Measurements from ENCODE around the gene NEURL1. TPM values are rescaled to one million over a fixed set of nuclear protein-coding genes. Genes with fewer than 3 reads are reported as not detected.

The NEURL1 gene
- total and polyA plus RNA-seq, 10 of the 15 experiments (the other 5 are each of a cell fraction or from before 2014, with no cell fraction given) = 0.02 to 0.05 (median 0.05) TPM; not detected in 6

DNA sequence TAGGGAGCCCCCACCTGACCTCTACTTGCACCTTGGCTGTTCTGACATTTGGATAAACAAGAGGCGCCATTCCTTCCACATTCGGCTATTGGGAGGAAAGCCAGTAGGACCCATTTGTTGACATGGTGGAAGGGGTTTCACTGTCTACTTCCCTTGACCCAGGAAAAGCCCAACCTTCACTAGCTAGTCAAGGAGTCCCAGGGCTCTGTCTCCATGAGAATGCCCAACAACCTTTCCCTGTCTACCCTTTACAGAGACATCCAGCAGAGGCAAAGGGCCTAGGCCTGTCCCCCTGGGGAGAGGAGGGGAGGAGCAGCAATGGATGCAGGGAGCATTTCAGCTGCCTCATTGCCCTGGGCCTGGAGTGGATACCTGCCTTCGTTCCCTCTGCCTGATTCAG, 136.1 kb downstream of the NEURL1 start:
- Histone ChIP-seq H3K27ac (ENCODE audit: control insufficient read depth, insufficient read depth) (no peak overlapping the region), H3K9me3 (replicated peaks; ENCODE audit: control insufficient read depth, insufficient read depth, low read length) (no peaks in the 10 kb centered on the region), H3K4me3 (no peak overlapping the region), H3K79me2 (ENCODE audit: control insufficient read depth, insufficient read depth, low read length) (no peaks in the 10 kb centered on the region; the same call in 1 of the 2 replicates), H3K27me3 (replicated peaks in 1 of 2; ENCODE audit: control insufficient read depth in 2 of 2, insufficient read depth in 2 of 2, low read length in 1 of 2) (no peaks in the 10 kb centered on the region), H3K9ac (ENCODE audit: control insufficient read depth, insufficient read depth, low read length) (no peak overlapping the region), H3K36me3 (ENCODE audit: control insufficient read depth in 2 of 2, insufficient read depth in 2 of 2, low read length in 1 of 2) (peaks cover 20 to 24% of the 10 kb centered on the region in 2 experiments), H3K4me1 (ENCODE audit: control insufficient read depth, insufficient read depth, low read length) (peaks cover 11% of the 10 kb centered on the region), H4K20me1 (ENCODE audit: control insufficient read depth, insufficient read depth) (no peaks in the 10 kb centered on the region), H3K4me2 (ENCODE audit: control insufficient read depth, insufficient read depth) (no peak overlapping the region), H2AFZ (ENCODE audit: control insufficient read depth, low read depth, low read length) (no peak overlapping the region)
- no TSS peak for BruUV-seq (replicated peaks)
- SMC1A ChIA-PET (ENCODE audit: uncharacterized antibody, unreplicated experiment) = interaction anchor here (1.4 kb wide), 1 partner anchor 56 kb away, joined by 4 read pairs; no protein-coding TSS in a partner anchor
- DNase-seq (ENCODE audit: low read depth, low spot score) (no peak), FAIRE-seq (no peak), ATAC-seq (no peak)
- WGBS (ENCODE audit: insufficient coverage, insufficient replicate concordance, low lambda C conversion rate, missing lambda C conversion rate) = 83% methylated on average over 3 of the region's 3 CpGs
- TF ChIP-seq CHD2 (IDR thresholded peaks at IDR 0.05; ENCODE audit: borderline replicate concordance, low read depth, low read length) = no peak
- TF ChIP-seq TBL1XR1 (IDR thresholded peaks at IDR 0.05; ENCODE audit: low read depth, low read length) = no peak
- TF ChIP-seq, protein P1, sequence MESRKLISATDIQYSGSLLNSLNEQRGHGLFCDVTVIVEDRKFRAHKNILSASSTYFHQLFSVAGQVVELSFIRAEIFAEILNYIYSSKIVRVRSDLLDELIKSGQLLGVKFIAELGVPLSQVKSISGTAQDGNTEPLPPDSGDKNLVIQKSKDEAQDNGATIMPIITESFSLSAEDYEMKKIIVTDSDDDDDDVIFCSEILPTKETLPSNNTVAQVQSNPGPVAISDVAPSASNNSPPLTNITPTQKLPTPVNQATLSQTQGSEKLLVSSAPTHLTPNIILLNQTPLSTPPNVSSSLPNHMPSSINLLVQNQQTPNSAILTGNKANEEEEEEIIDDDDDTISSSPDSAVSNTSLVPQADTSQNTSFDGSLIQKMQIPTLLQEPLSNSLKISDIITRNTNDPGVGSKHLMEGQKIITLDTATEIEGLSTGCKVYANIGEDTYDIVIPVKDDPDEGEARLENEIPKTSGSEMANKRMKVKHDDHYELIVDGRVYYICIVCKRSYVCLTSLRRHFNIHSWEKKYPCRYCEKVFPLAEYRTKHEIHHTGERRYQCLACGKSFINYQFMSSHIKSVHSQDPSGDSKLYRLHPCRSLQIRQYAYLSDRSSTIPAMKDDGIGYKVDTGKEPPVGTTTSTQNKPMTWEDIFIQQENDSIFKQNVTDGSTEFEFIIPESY (IDR thresholded peaks at IDR 0.05) = no peak
- no peak for TF ChIP-seq JUNB (IDR thresholded peaks at IDR 0.05)
- TF ChIP-seq, protein P2, sequence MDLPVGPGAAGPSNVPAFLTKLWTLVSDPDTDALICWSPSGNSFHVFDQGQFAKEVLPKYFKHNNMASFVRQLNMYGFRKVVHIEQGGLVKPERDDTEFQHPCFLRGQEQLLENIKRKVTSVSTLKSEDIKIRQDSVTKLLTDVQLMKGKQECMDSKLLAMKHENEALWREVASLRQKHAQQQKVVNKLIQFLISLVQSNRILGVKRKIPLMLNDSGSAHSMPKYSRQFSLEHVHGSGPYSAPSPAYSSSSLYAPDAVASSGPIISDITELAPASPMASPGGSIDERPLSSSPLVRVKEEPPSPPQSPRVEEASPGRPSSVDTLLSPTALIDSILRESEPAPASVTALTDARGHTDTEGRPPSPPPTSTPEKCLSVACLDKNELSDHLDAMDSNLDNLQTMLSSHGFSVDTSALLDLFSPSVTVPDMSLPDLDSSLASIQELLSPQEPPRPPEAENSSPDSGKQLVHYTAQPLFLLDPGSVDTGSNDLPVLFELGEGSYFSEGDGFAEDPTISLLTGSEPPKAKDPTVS (IDR thresholded peaks at IDR 0.05; ENCODE audit: low read depth, low read length) = no peak
- TF ChIP-seq, protein P3, sequence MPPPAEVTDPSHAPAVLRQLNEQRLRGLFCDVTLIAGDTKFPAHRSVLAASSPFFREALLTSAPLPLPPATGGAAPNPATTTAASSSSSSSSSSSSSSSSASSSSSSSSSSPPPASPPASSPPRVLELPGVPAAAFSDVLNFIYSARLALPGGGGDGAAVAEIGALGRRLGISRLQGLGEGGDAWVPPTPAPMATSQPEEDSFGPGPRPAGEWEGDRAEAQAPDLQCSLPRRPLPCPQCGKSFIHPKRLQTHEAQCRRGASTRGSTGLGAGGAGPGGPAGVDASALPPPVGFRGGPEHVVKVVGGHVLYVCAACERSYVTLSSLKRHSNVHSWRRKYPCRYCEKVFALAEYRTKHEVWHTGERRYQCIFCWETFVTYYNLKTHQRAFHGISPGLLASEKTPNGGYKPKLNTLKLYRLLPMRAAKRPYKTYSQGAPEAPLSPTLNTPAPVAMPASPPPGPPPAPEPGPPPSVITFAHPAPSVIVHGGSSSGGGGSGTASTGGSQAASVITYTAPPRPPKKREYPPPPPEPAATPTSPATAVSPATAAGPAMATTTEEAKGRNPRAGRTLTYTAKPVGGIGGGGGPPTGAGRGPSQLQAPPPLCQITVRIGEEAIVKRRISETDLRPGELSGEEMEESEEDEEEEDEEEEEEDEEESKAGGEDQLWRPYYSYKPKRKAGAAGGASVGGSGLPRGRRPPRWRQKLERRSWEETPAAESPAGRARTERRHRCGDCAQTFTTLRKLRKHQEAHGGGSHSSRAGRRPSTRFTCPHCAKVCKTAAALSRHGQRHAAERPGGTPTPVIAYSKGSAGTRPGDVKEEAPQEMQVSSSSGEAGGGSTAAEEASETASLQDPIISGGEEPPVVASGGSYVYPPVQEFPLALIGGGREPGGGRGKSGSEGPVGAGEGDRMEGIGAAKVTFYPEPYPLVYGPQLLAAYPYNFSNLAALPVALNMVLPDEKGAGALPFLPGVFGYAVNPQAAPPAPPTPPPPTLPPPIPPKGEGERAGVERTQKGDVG (CRISPR knock-in tag; IDR thresholded peaks at IDR 0.05) = no peak
- no peak for TF ChIP-seq ZSCAN29 (IDR thresholded peaks at IDR 0.05)
- POLR2A ChIA-PET = no interaction called here
- RAD21 ChIA-PET (ENCODE audit: unreplicated experiment) = no interaction called here
- CTCF ChIA-PET = interaction anchor here (1.1 kb wide), 1 partner anchor 56 kb away, joined by 7 read pairs; no protein-coding TSS in a partner anchor
- intact Hi-C loops (cut with micrococcal nuclease; ENCODE audit: unreplicated experiment) = no loop called here
- in situ Hi-C loops (cut with MboI) = no loop called here

All from GM12878 (cell line).